GM21526 (cell line): ENCODE data around the gene EPHB2.

Experiments
- ATAC-seq: cut with Tn5 transposase; IDR thresholded peaks from one replicate; pipeline ENCODE4 v1.9.1; 2021; ENCODE audit warnings: moderate library complexity; ENCODE audit not compliant: unreplicated experiment, low FRiP score

EPHB2 gene

DNA sequence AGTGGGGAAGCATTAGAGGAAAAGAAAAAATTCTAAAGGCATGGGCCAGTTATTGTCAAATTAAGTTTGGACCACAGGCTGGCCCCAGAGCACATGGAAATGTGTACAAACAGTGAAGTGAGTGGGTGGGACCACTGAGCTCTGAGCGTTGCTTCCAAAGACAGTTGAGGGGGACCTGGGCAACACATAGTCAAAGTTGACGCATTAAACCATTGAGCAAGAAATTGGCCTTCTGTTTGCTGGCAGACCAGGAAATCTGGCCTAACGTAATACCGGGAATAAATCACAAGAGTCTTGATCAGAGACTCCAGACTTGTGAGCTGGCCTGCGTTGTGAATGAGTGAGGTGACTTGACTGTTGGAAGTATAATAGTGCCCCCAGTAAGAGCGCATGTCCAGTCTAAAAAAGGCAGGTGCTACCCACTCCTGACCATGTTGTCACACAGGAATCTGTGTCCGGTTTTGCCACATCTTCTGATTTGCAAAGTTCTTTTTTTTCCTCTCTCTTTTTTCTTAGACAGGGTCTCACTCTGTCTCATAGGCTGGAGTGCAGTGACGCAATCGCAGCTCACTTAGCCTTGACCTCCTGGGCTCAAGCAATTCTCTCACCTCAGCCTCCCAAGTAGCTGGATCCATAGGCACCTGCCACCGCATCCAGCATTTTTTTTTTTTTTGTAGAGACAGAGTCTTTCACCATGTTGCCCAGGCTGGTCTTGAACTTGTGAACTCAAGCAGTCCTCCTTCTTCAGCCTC is 10.7 kb downstream of the EPHB2 start:
- ATAC-seq, result no peak

GRCh38 chr1:22722901-22723550 is 12.4 kb downstream of the EPHB2 start:
- ATAC-seq, result no peak

DNA sequence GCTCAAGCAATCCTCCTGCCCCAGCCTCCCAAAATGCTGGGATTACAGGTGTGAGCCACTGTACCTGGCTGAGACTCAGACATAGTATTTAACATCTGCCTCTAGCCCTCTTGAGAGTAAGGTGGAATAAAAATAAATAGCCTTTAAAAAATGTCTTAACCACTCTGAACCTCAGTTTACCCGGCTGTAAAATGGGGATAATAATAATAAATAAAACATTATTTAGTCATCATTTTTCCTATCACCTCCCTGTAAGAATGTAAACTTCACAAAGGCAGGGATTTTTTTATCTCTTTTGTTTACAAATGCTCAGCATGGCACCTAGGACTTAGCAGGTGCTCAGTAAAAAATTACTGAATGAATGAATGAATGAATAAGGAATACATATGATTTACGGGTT is 17.2 kb downstream of the EPHB2 start:
- no peak for ATAC-seq

GRCh38 chr1:22728751-22729399 is 18.2 kb downstream of the EPHB2 start:
- ATAC-seq, result no peak

DNA sequence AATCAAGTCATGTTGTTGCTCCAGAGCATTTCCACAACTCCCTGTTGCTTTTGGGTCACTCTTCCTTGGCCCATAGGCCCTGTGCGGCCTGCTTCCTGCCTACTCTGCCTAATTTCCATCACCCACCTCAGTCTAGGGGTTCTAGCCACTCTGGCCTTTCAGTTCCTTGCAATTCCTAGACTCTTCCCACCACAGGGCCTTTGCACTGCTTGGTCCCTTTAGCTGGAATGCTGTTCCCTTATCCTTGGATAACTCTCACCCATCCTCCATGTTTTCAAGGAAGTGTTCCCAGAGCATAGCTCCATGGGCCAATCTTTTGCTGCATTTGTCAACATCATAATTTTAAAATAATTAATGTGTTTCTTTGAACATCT is 18.7 kb downstream of the EPHB2 start:
- no peak for ATAC-seq

DNA sequence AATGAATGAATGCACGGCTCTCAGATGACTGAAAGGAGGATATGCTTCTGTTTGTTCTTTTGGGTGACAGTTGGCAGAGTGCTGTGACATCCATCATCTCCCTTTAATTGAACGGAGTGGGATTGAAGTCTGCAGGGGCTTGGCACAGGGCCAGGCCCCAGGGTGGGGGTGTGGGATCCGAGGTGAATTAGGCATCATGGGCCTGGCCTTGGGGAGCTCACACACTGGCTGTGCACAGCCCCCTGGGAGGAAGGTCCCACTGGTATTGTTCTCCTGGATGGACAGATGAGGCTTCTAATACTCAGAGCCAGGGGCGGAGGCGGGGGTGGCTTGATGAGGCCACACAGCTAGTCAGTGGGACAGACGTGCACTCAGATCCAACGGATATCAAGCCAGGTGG is 19.3 kb downstream of the EPHB2 start:
- ATAC-seq, result no peak

DNA sequence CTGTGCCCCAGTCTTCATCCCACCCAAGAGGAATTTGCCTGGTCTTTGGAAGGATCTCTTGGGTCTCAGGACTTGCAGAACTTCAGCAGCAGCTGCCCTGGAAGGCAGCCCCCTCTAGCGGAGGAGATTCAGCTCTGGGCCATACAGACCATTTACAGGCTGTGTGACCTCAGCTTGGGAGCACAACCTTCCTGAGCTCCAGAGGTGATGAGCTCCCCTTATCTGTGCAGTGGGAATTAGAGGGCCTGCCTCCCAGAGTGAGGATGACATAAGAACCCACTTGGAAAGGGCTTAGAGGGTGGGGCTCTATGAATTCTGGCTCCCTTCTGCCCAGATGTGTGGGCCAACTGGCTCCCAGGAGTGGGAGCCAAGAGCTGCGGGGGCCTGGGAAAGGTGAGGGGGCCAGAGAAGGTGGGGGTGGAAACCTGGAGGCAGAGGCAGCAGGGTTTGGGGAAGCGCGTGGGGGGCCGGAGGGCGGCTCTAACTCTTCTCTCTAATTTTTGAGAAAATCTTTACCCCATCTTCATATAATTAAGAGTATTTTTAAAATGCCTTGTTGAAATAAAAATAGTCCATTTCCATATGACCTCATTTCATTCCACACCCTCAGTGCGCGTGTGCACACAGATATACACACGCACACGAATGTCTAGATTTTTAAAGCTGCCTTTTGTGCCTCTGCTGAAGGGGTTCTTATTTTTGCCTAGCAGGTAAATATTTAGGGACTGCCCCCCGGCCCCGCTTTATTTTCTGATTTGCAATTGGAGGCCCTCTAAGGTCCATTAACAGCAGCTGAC is 21.5 kb downstream of the EPHB2 start:
- no peak for ATAC-seq

- no peak for ATAC-seq
Measured at GRCh38 chr1:22733643-22734042, 23.0 kb downstream of the EPHB2 start.

DNA sequence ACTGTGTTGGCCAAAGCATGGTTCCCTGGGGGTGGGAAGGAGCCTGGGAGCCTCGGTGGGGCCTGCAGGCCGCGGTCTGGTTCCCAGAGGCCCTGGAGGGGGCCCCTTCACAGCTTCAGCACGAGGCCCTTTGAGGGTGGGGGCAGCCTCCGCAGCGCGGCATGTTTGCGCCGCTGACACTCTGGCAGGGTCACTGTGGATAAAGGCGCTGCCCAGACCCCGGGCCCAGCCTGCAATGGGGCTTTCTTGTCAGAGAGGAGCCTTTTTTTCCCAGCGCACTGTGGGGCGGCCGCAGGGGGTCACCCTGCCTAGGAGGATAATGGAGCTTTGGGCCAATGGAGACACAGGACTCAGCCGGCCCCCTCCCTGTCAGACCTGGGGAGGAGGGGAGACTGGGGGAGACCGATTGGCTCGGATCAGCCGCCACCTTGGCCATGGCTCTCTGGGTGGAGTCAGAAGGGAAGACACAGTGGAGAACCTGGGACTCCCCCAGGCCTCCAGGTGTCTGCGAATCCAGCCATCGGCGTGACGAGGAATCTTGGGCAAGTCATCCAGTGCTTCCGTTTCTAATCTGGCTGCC is 26.0 kb downstream of the EPHB2 start:
- ATAC-seq, result no peak

DNA sequence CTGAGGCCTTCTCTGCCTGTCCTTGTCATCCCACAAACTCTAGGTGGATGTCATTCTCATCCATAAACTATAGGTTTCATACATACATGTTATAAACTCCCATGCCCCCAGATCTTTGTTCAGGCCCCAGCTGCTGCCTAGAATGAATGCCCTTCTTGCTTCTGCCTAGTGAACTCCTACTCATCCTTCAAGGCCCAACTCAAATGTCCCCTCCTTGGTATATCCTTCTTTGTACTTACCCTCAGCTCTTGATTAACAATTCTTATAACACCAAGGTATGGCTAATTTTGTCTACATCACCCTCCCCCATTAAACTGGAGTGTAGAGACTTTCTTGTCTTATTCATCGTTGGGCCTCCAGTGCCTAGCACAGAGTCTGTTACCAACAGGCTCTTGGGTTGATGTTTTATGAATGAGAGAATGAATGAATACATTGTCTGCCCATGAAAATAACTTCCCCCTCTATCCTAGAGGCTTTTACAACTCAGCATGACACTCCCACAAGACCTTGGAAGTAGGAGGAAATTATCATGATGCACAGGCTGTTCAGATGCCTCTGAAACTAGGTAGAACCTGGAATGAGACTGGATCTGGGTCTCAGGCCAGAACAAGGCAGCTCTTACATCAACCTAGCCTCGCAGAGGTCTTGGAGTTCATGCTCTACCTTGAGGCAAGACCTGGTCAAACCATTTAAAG is 26.9 kb downstream of the EPHB2 start:
- no peak for ATAC-seq

GRCh38 chr1:22738069-22738435 is 27.4 kb downstream of the EPHB2 start:
- ATAC-seq, result no peak

DNA sequence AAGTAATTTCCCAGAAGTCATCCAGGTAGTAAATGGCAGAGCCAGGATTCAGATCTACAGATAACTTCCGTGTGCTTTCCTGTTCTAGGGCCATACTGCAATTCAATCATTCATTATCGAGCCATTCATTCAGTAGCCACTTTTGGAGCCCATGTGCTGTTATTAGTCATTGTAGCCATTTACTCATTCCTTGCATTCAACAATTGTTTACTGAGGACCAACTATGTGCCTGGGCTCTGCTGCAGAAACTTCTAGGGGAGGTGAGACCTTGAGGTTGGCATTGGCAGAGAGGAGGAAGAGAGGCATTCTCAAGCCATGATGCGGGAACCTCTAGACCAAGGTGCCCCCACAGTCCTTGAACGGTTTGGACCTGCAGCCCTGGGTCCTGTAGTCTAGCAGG is 27.9 kb downstream of the EPHB2 start:
- ATAC-seq, result no peak

- no peak for ATAC-seq
Measured at GRCh38 chr1:22739648-22740385, 29.2 kb downstream of the EPHB2 start.

DNA sequence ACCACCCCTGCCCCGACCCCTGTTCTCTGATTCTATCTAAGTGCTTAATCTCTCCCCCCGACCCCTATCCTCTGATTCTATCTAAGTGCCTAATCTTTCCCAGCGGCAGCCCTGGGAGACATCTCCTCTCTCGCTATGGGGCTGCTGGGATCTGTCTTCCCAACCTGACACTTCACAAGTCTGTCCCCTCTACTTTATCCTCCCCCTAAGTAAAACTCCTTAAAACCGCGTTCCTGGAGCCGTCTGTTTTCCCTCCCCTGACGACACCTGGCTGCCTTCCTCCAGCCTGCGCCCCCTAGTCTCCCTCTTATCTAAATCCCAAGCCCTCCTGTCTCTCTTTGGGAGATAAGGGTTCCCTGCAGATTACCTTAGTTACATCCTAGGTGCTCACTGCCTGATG is 30.5 kb downstream of the EPHB2 start:
- no peak for ATAC-seq

- no peak for ATAC-seq
Measured at GRCh38 chr1:22745669-22746585, 35.3 kb downstream of the EPHB2 start.

DNA sequence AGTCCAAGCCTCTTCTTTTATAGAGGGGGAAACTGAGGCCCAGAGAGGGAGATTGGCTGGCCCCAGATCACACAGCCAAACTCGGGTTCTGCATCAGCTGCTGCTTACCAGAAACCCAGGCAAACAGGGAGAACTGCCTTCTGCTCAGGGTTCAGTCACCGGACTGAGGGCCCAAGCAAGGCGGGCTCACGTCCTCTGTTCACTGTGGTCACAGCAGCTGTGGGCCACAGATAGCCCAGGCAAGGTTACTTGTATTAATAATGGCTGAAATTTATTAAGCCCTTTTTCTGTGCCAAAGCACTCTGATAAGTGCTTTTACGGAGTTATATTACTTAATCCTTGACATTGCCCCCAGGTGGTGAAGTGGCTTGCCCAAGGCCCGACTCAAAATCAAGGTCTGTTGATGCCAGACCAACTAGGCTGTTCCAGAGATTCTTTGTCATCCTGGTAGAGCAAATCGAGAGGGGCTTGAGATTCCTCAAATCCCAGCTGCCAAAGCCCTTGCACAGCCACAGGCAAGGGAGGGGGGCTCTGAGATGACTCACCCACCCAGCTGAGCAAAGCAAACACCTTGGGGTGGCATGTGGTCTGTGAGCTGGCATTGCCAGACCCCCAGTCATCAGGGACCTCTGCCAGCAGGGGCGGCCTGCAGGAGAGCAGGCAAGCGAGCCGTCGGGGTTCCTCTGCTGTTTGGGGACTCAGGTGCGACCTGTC is 36.5 kb downstream of the EPHB2 start:
- ATAC-seq, result no peak

GRCh38 chr1:22747735-22748073 is 37.1 kb downstream of the EPHB2 start:
- ATAC-seq, result no peak

- ATAC-seq, result no peak
Measured at GRCh38 chr1:22749503-22749902, 38.9 kb downstream of the EPHB2 start.
